T follicular helper cell (primary cell): Measurements from ENCODE around the gene PURA.

Source experiments
- DNase-seq: peaks from one replicate; pipeline ENCODE4 v3.0.0-alpha.2; 2020; ENCODE audit warnings: low read depth

Gene PURA

GRCh38 chr5:140159014-140159927 is 45.4 kb downstream of the PURA start:
- DNase-seq = no peak

- no peak for DNase-seq
Measured at GRCh38 chr5:140162275-140162674, 48.4 kb downstream of the PURA start.

- no peak for DNase-seq
Measured at GRCh38 chr5:140162781-140163180, 48.9 kb downstream of the PURA start.

GRCh38 chr5:140165101-140165922 is 51.4 kb downstream of the PURA start:
- DNase-seq = no peak

GRCh38 chr5:140165923-140166270 is 52.0 kb downstream of the PURA start:
- no peak for DNase-seq

GRCh38 chr5:140166911-140167310 is 53.0 kb downstream of the PURA start:
- DNase-seq = no peak

GRCh38 chr5:140168371-140168770 is 54.5 kb downstream of the PURA start:
- DNase-seq = no peak

GRCh38 chr5:140169410-140169809 is 55.5 kb downstream of the PURA start:
- DNase-seq = no peak

- DNase-seq = no peak
Measured at GRCh38 chr5:140172483-140172882, 58.6 kb downstream of the PURA start.

GRCh38 chr5:140174014-140174413 is 60.1 kb downstream of the PURA start:
- DNase-seq = no peak

- peak; percentile 96 for DNase-seq
Measured at GRCh38 chr5:140174465-140175366, 60.8 kb downstream of the PURA start, which contains the start of gene CYSTM1. Gene CYSTM1 (plus strand): TSS chr5:140175188. CDS start chr5:140194466, 19,278 bp downstream.
